ENCODE data around the gene SLFNL1.

The SLFNL1 gene

DNA sequence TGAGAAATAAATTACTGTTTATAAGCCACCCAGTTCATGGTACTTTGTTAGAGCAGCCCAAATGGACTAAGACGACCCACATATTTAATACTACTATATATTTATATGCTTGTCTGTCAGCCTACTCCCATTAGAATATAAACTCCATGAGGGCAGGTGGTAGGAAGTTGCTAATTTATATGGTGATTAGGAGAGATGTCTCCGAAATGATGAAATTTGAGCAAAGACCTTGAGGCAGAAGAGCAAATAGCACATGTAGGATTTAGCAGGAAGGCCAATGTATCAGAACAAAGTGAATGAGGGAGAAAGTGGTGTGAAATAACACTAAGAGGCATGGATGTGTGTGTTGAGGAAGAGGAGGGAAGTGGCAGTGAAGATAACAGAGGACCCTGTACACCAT is 10.6 kb upstream of the SLFNL1 start:
- Mint-ChIP-seq H3K9me3 (no peaks in the 10 kb centered on the region), H3K4me3 (no peak overlapping the region), H3K27me3 (ENCODE audit: low read depth) (no peaks in the 10 kb centered on the region), H3K4me1 (no peaks in the 10 kb centered on the region), H3K36me3 (ENCODE audit: low read depth) (peaks cover 53% of the 10 kb centered on the region), H3K27ac (no peak overlapping the region)
- TF ChIP-seq, protein P1, sequence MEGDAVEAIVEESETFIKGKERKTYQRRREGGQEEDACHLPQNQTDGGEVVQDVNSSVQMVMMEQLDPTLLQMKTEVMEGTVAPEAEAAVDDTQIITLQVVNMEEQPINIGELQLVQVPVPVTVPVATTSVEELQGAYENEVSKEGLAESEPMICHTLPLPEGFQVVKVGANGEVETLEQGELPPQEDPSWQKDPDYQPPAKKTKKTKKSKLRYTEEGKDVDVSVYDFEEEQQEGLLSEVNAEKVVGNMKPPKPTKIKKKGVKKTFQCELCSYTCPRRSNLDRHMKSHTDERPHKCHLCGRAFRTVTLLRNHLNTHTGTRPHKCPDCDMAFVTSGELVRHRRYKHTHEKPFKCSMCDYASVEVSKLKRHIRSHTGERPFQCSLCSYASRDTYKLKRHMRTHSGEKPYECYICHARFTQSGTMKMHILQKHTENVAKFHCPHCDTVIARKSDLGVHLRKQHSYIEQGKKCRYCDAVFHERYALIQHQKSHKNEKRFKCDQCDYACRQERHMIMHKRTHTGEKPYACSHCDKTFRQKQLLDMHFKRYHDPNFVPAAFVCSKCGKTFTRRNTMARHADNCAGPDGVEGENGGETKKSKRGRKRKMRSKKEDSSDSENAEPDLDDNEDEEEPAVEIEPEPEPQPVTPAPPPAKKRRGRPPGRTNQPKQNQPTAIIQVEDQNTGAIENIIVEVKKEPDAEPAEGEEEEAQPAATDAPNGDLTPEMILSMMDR (IDR thresholded peaks at IDR 0.05; ENCODE audit: unreplicated experiment in 3 of 3) = no peak

DNA sequence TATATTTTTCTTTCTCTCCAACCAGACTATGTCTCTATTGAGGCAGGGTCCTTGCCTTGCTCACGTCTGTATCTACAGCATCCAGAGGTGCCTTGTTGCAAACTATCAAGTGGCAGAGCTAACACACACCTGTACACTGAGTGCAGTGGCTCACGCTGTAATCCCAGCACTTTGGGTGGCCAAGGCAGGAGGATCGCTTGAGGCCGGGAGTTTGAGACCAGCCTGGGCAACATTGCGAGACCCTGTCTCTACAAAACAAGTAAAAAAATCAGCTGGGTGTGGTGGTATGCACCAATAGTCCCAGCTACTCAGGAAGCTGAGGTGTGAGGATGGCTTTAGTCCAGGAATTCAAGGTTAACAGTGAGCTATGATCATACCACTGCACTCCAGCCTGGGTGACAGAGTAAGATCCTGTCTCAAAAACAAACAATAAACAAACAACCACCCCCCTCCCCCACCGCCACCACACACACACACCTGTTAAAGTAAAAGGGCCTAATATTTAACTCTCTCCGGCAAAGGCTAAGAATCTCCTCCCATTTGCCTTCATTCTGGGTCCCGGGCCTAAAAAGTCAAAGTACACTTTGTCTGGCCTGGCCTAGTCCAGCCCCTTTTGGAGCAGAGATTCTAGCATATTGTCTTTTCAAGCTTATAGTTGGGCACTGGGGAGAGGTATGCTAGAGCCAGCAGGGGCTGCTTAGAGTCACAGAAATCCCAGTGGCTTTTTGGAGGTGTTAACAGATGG is 9.5 kb upstream of the SLFNL1 start:
- Mint-ChIP-seq H3K27me3 (ENCODE audit: low read depth) (no peaks in the 10 kb centered on the region), H3K4me3 (no peak overlapping the region), H3K27ac (peak overlapping the region in 2 of 3 experiments; percentile 47 to 72), H3K4me1 (no peaks in the 10 kb centered on the region), H3K36me3 (ENCODE audit: low read depth) (peaks cover 58% of the 10 kb centered on the region), H3K9me3 (no peaks in the 10 kb centered on the region)
- TF ChIP-seq, protein P1 (IDR thresholded peaks at IDR 0.05; ENCODE audit: unreplicated experiment in 3 of 3) = no peak

GRCh38 chr1:41028034-41028642 is 6.6 kb upstream of the SLFNL1 start:
- H3K36me3 Mint-ChIP-seq (ENCODE audit: low read depth) = peaks cover 49% of the 10 kb centered on the region
- H3K27ac Mint-ChIP-seq = no peak overlapping the region
- H3K4me1 Mint-ChIP-seq = peaks cover 3% of the 10 kb centered on the region
- no peaks in the 10 kb centered on the region for H3K9me3 Mint-ChIP-seq
- TF ChIP-seq, protein P1 (IDR thresholded peaks at IDR 0.05; ENCODE audit: unreplicated experiment in 3 of 3) = no peak
- no peak overlapping the region for H3K4me3 Mint-ChIP-seq
- no peaks in the 10 kb centered on the region for H3K27me3 Mint-ChIP-seq (ENCODE audit: low read depth)

GRCh38 chr1:41025979-41026819 is 4.7 kb upstream of the SLFNL1 start:
- Mint-ChIP-seq H3K4me3 (no peak overlapping the region), H3K27me3 (ENCODE audit: low read depth) (no peaks in the 10 kb centered on the region), H3K27ac (no peak overlapping the region), H3K9me3 (no peaks in the 10 kb centered on the region), H3K36me3 (ENCODE audit: low read depth) (peaks cover 37% of the 10 kb centered on the region), H3K4me1 (peaks cover 6% of the 10 kb centered on the region)
- TF ChIP-seq, protein P1 (IDR thresholded peaks at IDR 0.05; ENCODE audit: unreplicated experiment in 3 of 3) = no peak

GRCh38 chr1:41024953-41025352 is 3.4 kb upstream of the SLFNL1 start:
- Mint-ChIP-seq H3K27me3 (ENCODE audit: low read depth) (no peaks in the 10 kb centered on the region), H3K27ac (no peak overlapping the region), H3K9me3 (no peaks in the 10 kb centered on the region), H3K4me3 (no peak overlapping the region), H3K36me3 (ENCODE audit: low read depth) (peaks cover 28% of the 10 kb centered on the region), H3K4me1 (peaks cover 6% of the 10 kb centered on the region)
- TF ChIP-seq, protein P1 (IDR thresholded peaks at IDR 0.05; ENCODE audit: unreplicated experiment in 3 of 3) = no peak
